ENCODE results near the gene VPS8. TPM values are rescaled to one million over a fixed set of nuclear protein-coding genes. Genes with fewer than 3 reads are reported as not detected.

The VPS8 gene
- total and polyA plus RNA-seq, 2 of the 13 experiments (the other 11 are each of a cell fraction or from before 2014, with no cell fraction given): 14.2 to 35.1 TPM

DNA sequence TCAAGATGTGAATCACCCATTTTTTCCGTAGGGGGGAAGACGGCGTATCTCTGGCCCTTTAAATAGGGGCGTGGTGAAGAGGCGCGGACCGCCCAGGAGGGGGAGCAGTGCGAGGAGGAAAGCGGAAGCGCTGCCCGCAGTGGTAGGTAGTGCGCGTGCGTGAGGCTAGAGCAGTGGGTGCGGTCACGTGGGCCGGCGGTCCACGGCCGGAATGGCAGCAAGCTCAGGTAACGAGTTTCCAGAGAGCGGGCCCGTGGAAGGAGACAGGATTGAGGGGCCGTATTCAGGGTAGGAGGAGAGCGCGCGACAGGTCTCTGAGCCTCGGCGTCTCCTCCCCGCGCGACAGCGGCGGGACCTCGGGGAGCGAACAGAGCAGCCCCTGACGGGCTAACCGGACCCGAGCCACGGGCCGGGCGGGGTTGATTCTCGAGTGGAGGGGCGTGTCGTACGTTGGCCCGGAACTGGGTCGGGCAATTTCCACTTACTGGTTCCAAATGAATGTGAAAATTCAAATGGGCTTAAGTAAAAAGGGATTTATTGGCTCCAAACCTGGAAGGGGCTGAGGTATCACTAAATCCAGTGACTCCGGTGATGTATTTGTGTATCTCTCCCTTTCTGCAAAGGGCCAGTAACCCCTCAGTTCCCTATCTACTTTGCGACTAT lies at the start of gene VPS8 (continued):
- TF ChIP-seq GRHL1 (CRISPR knock-in tag; conservative IDR thresholded peaks at IDR 0.05) (no peak), KMT2B (CRISPR knock-in tag; IDR thresholded peaks at IDR 0.05) (peak; percentile 82), ZBTB39 (CRISPR knock-in tag; IDR thresholded peaks at IDR 0.05) (no peak), MEF2D (CRISPR knock-in tag; IDR thresholded peaks at IDR 0.05) (peak; percentile 58), SALL2 (CRISPR knock-in tag; IDR thresholded peaks at IDR 0.05) (peak; percentile 63; the same call in 1 of the 2 replicates), THAP9 (CRISPR knock-in tag; IDR thresholded peaks at IDR 0.05; ENCODE audit: borderline replicate concordance) (peak; percentile 73; the same call in 1 of the 2 replicates), TGIF2 (CRISPR knock-in tag; IDR thresholded peaks at IDR 0.05) (0 out of 2 replicates have a peak, but pooled peaks have one; percentile 42), KLF11 (CRISPR knock-in tag; IDR thresholded peaks at IDR 0.05) (no peak), HDAC1 (CRISPR knock-in tag; IDR thresholded peaks at IDR 0.05) (peak; percentile 9), IRF1 (CRISPR knock-in tag; IDR thresholded peaks at IDR 0.05; ENCODE audit: low read depth) (no peak), MBD4 (IDR thresholded peaks at IDR 0.05; ENCODE audit: borderline replicate concordance, low read length) (no peak)
- TF ChIP-seq, protein P1, sequence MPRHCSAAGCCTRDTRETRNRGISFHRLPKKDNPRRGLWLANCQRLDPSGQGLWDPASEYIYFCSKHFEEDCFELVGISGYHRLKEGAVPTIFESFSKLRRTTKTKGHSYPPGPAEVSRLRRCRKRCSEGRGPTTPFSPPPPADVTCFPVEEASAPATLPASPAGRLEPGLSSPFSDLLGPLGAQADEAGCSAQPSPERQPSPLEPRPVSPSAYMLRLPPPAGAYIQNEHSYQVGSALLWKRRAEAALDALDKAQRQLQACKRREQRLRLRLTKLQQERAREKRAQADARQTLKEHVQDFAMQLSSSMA (CRISPR knock-in tag; IDR thresholded peaks at IDR 0.05): peak; percentile 22; the same call in 1 of the 2 replicates
- TF ChIP-seq, protein P2, sequence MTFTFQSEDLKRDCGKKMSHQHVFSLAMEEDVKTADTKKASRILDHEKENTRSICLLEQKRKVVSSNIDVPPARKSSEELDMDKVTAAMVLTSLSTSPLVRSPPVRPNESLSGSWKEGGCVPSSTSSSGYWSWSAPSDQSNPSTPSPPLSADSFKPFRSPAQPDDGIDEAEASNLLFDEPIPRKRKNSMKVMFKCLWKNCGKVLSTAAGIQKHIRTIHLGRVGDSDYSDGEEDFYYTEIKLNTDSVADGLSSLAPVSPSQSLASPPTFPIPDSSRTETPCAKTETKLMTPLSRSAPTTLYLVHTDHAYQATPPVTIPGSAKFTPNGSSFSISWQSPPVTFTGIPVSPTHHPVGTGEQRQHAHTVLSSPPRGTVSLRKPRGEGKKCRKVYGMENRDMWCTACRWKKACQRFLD (CRISPR knock-in tag; IDR thresholded peaks at IDR 0.05; ENCODE audit: borderline replicate concordance): peak; percentile 55; the same call in 1 of the 2 replicates
- TF ChIP-seq, protein P3, sequence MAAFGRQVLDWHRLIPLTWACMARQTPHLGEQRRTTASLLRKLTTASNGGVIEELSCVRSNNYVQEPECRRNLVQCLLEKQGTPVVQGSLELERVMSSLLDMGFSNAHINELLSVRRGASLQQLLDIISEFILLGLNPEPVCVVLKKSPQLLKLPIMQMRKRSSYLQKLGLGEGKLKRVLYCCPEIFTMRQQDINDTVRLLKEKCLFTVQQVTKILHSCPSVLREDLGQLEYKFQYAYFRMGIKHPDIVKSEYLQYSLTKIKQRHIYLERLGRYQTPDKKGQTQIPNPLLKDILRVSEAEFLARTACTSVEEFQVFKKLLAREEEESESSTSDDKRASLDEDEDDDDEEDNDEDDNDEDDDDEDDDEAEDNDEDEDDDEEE (CRISPR knock-in tag; IDR thresholded peaks at IDR 0.05): no peak

Measured in HepG2 (cell line).